Fibroblast of skin of abdomen (primary cell): ENCODE data around the gene AGAP1.

Experiments used
- DNase-seq: peaks from one replicate; pipeline ENCODE4 v3.0.0-alpha.2; 2013

AGAP1 gene

DNA sequence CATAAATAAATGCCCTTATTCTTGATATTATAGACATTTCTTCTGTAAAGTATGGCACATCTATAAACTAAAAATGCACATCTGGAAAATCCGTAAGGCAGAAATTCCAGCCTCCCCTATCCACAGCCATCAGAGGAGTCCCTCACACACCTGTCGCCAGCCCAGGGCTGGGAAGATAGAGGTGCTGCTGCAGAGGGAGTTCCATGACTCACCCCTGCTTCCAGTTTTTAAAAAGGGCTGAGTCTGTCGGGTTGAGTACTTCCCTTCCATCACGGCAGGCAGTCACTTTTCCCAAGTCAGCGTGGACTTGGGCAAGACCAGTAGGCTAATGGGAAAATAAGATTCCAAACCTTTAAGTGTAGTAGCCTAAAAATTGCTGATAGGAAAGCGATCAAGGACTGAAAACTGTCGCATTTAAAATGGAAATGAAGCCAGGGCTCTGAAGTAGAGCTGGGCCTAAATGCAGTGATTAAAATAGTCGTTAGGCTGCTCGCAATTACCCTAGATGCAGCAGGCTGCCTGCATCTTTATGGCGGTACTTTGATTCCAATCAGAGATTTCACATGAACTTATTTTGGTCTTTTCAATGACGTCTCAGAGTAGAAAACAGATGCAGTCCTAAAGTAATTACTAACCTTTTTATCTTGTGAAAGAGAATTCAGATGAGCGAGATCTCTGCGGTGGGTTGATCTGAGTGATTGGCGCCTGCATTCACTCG is 280.5 kb downstream of the AGAP1 start:
- DNase-seq = no peak

GRCh38 chr2:235776531-235776930 is 282.7 kb downstream of the AGAP1 start:
- no peak for DNase-seq

GRCh38 chr2:235779444-235779896 is 285.6 kb downstream of the AGAP1 start:
- DNase-seq = peak; percentile 62

- no peak for DNase-seq
These were observed 286.6 kb downstream of the AGAP1 start for GRCh38 chr2:235780401-235780800.

DNA sequence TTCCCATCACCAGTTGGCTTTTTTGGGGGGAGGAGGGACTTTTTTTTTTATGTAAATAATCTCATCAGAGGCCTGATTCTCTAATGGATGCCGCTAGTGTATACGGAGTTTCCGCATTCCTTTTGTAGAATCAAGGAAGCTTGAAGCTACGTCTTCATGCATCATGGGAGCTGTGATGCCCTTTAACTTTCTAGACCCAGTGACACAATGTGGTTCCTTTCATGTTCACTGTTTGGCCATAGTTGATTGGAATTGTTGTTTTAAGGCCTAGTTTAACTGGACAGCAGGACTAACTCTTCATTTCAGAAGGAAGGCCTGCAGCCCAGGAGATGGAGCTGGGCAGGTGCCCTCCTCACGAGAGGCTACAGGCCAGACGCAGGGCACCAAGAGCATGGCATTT is 287.9 kb downstream of the AGAP1 start:
- DNase-seq = no peak

GRCh38 chr2:235784788-235785187 is 290.9 kb downstream of the AGAP1 start:
- no peak for DNase-seq

GRCh38 chr2:235789552-235789951 is 295.7 kb downstream of the AGAP1 start:
- DNase-seq = no peak

DNA sequence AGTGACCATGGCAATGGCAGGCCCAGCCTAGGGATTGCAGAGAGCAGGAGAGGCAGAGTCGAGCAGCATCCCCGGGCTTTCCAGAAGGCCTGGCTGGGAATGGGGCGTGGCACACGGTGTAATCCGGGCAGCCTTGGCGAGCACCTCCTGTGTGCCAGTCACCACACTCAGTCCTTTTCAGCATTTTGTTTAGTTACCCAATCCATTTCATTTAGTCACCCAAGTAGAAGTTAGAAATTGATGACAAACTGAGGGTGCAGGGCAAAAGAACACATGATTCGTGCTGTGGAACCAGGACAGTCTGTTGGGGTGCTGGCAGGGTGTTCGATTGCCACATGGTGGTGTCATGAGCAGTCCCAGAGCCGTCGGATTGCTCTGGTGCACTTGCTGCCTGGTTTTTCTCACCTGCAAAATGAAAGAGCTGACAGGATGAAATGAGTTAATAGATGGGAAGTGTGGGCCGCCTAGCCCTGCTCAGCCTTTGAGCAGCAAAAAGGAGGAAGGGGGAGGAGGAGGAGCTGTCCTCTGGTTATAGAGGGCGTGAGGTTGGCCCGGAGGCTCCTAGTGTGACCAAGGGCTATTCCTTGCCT is 299.4 kb downstream of the AGAP1 start:
- DNase-seq = peak; percentile 14

DNA sequence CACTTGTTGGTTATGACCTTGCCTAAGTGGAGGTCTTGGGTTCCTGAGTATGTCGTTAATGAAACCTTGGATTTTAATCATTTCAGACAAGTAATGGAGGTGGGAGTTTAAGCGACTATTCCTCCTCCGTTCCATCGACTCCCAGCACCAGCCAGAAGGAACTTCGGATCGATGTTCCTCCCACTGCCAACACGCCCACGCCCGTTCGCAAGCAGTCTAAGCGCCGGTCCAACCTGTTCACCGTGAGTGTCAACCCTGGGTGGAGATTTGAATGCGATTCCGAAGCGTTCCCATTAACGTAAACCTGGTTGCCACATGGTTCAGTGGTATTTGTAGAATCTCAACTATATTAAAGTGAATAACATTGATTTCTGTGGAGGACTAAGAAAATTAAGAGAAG is 305.4 kb downstream of the AGAP1 start:
- DNase-seq = no peak

- no peak for DNase-seq
These were observed 308.7 kb downstream of the AGAP1 start for GRCh38 chr2:235802542-235802941.

GRCh38 chr2:235803028-235803427 is 309.2 kb downstream of the AGAP1 start:
- peak; percentile 8 for DNase-seq

GRCh38 chr2:235804676-235805075 is 310.8 kb downstream of the AGAP1 start:
- DNase-seq = no peak

DNA sequence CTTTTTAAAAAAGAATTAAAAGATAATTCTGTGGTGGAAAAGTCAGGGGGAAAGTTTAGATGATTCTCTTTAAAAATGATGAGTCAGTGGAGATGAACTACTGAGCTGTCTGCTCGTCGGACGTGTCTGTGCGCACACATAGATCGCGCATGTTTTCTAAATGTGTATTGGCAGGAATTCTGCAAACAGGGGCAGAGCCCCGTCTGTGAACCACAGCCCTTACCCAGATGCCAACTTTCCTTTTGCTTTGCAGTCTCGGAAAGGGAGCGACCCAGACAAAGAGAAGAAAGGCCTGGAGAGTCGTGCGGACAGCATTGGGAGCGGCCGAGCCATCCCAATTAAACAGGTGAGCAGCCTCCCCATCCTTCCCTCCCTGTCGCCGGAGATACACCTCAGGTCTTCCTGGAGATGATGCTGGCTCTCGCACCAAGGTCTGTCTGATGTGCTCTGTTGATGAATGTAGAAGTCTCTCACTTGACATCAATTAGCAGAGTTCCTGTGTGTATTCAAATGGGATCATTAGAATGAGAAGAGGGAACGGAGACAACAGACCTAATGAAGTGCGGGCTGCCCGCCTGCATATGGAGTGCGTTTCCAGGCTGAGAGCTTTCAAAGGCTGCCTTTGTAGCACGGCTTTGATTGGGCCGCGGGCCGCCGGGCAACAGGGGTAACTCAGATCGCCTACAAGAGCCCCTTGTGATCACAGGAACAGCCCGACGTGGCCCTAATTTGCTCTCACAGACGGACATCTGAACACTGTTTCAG is 313.3 kb downstream of the AGAP1 start:
- peak; percentile 35 for DNase-seq

- DNase-seq = no peak
These were observed 314.5 kb downstream of the AGAP1 start for GRCh38 chr2:235808366-235808765.

- DNase-seq = no peak
These were observed 316.4 kb downstream of the AGAP1 start for GRCh38 chr2:235810252-235810651.

- DNase-seq = no peak
These were observed 317.0 kb downstream of the AGAP1 start for GRCh38 chr2:235810846-235811245.

DNA sequence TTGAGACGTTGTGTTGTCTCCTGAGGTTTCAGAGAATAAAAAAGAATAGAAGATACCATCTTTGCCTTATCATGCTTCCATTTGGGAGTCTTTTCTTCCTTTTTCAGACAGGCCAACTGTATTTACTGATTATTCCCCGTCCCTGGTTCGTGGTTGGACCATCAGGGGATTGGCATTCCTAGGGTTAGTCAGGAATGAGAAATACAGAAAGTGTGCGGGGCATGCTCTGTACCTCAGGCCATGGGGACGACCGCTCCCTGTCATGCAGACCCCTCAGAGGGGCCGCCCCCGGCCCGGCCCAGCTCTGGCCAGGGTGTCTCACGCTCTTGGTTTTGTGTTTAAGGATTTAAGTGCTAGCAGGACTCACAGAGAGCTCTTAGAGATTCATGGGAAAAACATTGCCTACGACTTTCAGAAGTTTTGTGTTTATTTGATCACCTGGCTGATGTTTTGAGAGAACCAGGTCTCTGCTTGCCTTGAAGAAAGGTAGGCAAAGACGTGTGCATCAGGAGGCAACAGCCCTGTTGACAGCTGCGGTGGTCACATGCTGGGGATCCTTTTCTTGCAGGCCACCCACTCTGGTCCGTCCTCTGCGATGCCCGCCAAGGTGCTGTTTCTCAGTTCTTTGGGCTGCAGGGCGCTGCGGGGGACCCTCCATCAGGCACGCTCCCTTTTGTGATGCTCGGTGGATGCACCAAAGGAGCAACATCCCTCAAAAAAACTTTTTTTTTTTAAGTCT is 317.8 kb downstream of the AGAP1 start:
- DNase-seq = peak; percentile 11

- DNase-seq = no peak
These were observed 318.4 kb downstream of the AGAP1 start for GRCh38 chr2:235812185-235812665.

DNA sequence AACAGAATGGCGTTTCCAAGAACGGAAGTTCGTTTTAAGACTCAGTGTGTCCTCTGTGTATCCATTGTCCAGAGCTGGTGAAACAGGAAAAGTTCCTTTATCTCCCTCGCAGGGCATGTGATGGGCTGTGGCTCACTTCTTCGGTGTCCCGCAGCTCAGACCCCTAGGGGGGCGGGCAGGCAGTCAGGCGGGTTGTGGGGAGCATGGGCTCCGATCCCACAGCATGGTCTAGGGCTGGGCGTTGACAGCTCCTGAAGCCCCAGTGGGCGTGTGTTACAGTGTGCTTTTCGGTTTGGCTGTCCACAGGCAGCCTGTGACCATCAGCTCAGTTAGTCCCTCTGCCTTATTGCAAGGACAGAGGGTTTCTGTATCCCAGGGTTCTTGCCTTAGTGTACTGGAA is 319.6 kb downstream of the AGAP1 start:
- no peak for DNase-seq

DNA sequence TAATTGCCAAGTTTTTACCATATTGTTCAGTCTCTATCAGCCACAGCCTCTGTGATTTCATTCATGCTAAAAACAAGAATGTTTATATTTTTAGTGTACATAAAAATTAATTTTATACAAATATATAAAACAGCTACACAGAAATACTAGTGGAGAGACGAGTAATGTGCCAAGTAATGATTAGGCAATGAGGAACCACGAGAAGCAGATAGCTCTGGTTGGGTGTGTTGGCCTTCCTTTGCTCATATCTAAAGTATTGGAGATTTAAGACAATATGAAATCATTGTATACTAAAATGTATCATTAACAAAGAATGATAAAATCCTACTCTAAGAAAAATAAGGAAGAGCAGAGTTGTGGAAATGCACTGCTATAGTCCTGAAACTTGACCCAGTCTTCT is 326.7 kb downstream of the AGAP1 start:
- no peak for DNase-seq

DNA sequence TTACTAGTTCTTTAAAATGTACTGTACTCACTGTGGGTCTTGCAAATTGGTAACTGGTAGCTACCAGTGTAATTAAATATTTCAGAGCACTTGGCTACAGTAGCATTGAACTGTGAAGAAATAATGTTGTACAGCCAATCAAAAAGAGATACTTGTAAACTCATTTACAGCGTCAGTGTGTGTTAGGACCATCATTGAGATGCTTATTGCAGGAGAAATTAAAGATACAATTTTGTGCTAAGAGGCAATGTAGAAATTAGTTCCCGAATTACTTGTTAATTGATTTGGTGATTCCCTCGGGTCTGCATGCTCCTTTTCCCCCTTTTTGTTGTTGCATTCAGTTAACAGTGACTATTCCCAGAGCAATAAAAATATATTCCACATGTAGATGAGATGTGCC is 330.5 kb downstream of the AGAP1 start:
- no peak for DNase-seq

DNA sequence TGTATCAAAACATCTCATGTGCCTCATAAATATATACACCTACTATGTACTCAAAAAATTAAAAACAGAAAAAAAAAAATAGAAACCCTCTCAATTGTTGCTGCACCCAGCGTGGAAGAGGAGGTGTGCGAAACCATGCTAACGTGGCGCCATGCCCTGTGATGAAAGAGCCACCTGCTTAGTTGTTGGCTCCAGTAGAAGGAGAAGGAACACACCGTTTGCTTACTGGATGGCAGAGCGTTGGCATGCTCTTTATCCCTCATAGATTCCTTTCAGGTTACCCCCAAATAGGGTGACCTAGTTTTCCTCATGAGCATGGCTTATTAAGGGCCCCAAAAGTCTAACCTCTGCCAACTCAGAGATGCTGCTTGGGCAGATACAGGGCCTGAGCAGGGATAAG is 332.1 kb downstream of the AGAP1 start:
- no peak for DNase-seq

- DNase-seq = no peak
These were observed 333.0 kb downstream of the AGAP1 start for GRCh38 chr2:235826826-235827225.
